Stimulated activated CD8-positive, alpha-beta memory T cell treated with anti-CD3 and anti-CD28 coated beads, Interleukin-12 subunit alpha, Interleukin-12 subunit beta, amount 100 ng/mL, for 24 hours (primary cell): ENCODE measurements around the gene CNOT8.
A peak's percentile ranks its signal among the peaks of the same experiment; 100 is the strongest.
"Not testable (repeated sequence)": the region's sequence is repeated elsewhere in the genome, so short reads cannot be mapped to it uniquely, and the experiment has no call there.

Experiments
- DNase-seq: peaks from one replicate; pipeline ENCODE4 v3.0.0-alpha.2; 2020; ENCODE audit errors: extremely low read depth

CNOT8 gene

DNA sequence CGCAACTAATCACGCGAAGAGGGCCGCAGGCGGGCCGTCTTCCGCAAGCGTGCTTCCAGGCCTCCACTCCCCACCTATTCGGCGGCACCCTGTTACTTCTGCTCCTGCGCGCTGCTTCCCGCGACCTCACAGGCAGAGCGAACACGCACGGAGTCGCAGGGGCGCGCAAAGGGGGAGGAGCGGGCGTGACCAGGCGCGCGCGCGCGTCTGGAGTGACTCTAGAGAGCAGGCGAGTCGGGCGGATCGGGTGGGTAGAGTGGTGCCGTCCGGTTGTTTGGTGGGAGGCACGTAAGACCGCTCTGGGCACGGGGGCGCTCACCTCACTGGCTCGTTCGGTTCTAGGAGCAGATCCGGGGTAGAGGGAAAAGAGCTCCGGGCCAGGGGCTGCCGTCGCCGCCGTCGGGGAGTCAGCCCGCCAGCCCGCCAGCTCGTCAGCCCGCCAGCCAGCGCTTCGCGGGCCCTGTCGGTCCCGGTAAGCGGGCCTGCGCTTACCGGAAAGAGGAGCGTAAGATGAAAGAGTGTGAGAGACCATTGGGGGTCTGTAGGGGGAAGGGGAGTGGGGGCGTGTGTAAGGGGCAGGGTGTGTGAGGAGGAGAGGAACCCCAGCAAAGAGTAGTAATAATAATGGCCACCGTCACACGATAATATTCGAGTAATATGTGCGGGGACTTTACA is at the start of gene CNOT8:
TSS of gene CNOT8 (plus strand) at position 331 of the 675 bp plus-strand sequence. CDS start 4,652 bp downstream, outside the sequence.
- peak; percentile 97 for DNase-seq

DNA sequence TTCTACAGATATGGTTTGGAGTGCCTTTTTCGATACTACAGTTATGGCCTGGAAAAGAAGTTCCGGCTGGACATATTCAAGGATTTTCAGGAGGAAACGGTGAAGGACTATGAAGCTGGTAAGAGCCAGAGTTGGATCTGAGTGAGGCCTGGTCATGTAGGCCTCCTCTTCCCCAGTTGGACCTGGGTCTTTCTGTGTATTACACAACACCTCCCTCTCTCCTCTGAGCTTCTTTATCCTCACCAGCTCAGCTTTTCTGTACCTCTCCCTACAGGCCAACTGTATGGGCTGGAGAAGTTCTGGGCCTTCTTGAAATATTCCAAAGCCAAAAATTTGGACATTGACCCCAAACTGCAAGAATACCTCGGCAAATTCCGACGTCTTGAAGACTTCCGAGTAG is 47.2 kb upstream of the CNOT8 start:
- no peak for DNase-seq

DNA sequence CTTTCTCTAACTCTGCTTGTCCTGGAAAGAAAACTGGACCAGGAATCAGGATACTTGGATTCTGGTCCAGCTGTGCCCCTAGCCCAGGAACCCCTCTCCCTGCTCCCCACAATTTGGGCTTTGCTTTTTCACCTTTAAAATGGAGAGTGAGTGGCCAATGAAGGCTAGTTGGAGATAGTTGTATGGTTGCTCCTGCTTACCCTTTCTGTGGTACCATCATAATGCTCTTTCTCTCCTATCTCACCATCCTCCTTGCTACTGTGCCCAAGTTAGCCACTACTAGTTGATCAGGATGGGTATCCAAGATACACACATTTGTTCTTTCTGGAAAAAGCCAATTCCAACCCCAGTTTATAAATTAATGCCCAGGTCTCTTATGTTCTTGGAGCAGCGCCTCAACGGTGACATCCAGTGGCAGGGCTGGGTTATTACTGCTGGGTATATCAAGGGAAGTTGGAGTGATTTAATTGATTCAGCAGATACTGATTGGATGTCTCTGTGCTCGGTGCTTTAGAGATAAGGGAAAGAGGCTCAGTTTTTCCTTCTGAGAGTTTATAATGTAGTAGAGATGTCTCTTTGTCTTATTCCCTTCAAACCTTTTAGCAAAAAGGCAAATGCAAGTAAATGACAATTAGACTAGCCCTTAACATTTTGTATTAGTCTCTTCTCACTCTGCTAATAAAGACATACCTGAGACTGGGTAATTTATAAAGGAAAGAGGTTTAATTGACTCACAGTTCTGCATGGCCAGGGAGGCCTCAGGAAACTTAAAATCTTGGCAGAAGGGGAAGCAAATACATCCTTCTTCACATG is 46.6 kb upstream of the CNOT8 start:
- DNase-seq: peak; percentile 14

DNA sequence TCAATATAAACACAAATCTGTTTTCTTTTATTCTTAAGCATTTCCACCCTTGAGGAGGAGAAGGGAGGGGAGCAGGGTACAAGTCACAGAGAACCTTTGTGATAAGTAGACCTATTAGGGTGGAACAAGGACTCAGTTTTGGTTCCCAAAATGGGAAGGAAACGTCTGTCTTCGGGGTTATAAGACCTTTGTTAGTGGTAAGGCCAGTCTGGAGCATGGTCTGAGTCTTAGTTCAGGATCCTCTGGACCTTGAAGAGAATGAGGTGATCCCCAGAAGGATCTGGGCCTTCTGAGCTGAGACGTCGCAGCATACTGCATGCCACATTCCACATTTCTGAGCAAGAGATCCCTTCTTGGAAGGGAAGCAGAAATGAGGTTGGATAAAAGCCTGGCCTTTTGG is 45.3 kb upstream of the CNOT8 start:
- no peak for DNase-seq

DNA sequence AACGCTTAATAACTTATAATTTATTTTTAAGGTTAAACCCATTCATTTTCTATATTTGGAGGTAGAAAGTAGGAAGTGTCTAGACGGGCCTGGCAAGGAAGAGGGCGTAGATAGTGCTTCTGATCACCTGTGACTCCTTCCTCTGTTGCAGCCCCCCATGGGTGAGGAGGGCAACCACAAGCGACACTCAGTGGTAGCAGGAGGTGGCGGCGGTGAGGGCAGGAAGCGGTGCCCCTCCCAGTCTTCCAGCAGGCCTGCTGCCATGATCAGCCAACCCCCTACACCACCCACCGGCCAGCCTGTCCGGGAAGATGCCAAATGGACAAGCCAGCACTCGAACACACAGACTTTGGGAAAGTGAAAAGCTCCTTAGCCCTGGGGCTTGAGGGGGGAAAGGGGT is 44.7 kb upstream of the CNOT8 start:
- DNase-seq: no peak

DNA sequence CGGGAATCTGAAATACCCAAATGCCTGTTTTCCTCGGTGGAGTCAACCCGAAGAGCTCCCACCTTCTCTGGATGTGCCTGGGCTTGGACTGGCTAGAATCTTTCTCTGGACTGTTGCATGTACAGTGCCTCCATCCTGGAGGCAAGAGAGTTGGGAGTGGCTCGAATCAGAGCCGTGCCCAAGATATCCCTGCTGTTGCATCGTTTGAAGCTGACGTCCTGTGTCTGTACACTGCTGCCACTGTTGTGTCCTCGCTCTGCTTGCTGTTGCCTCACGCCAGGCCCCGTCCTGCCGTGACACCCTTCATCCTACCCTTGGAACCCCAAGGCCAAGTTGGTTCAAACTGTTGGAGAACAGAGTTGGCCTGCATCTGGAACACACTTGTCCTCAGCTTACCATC is 43.4 kb upstream of the CNOT8 start:
- DNase-seq: no peak

DNA sequence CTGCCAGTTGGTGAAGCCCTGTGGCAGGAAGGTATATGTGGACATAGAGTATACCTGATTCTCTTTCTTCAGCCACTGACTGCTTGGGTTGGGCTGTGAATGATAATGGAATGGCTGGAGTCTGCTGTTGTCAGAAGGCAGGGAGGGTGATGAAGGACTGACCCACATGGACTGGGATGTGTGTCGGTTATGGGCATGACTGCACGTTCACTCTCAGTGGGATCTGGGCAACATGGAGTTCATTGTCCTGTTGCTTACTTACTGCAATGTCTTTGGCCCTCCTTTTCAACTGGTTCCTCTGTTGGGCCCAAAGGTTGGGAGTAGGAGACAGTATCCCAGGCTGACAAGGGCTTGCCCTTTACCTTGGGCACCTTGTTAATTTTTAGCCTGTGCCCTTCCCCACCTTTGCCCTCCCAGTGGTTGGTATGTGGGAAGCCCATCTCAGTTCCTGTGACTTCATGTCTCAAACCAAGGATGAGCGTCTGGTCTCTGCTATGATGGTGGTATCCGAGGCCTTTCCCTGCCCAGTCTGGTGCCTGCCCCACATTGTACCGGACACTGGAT is 42.7 kb upstream of the CNOT8 start:
- no peak for DNase-seq

DNA sequence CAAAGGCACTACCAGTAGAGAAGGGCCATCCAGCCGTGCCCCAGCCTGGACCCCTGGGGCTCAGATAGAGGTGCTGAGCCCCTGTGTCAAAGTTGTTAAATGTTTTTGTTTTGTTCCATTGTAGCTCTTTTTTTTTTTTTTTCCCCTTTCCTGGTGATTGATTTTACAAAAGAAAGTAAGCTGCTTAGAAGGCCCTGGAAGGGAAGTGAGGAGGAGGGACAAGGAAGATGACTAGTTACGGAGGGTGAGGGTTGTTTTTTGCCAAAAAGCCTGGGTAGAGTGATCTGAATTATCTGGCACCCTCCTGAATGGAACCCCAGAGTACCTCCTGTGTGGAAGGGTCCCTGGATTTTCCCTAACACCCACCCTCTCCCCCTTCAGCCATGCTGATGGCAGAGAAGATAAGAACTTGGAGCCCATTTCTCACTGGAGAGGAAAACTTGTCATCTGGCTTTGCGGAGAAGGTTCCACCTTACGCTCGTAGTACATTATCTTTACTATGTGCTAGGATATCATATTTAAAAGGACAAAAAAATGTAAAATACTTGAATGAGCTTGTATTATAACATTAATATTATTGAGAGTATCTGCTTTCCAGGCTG is 41.4 kb upstream of the CNOT8 start:
- DNase-seq: no peak

DNA sequence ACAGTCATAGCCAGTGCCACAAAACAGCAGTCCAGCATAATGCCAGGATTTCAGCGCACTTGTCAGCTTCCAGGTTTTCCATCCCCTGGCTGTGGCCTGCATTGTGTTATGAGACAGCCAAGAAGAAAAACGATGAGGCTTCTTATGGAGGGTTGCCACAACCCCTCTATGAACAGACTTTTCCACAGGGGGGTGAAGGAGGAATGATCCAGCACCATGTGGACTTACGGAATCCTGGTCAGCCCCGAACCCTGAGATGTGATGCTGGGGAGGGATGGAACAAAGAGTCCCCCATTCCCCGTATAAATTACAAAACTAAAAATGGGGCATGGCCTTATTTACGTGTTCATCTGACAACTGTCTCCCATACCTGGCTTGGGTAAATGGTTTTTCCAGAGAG is 40.6 kb upstream of the CNOT8 start:
- DNase-seq: no peak

DNA sequence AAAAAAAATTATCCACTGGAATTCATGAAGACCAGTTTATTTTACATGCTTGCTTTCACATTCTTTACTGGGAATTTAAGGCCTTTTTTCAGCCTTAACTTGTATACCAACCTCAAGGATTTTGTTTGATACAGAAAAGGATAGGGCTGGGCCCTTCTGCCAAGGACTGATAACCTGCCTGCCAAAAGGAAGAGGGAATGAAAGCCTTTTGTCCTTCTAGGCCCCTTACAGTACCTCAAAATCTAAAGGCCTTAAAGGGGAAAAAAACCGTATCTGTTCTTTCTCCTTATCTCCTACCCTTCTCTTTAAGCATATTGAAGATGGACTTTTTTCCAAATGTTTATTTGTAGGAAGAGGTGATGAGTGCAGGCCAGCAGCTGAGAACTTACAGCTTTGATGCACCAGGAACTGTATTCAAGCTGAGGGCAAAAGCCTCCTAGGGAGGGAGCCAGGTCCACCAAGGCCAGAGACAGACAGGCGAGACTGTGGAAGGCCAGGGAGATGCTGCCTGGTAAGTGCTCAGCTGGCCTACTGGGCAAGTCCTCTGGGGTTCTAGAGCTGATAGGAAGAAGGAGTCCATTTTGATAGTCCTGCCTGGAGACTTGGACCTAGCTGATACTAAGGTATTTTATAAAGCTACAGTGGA is 39.8 kb upstream of the CNOT8 start:
- no peak for DNase-seq

DNA sequence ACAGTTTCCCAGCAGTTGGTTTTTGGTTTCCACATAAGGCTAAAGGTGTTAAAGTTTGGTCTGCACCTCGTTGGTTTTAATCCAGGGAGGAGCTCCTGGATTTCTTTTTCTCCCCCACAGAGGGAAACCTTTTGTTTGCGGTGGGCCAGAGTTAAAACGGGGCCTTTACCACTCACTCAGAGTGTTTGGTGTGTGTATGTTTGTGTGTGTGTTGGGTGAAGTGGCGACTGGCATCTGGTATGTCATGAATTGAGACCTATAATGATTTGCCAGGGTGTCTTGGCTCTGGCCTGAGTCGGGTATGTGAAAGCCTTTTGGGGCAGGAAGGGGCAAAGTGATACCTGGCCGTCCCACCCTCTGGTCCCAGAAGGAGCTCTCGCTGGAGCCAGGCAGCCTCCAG is 38.9 kb upstream of the CNOT8 start:
- no peak for DNase-seq

DNA sequence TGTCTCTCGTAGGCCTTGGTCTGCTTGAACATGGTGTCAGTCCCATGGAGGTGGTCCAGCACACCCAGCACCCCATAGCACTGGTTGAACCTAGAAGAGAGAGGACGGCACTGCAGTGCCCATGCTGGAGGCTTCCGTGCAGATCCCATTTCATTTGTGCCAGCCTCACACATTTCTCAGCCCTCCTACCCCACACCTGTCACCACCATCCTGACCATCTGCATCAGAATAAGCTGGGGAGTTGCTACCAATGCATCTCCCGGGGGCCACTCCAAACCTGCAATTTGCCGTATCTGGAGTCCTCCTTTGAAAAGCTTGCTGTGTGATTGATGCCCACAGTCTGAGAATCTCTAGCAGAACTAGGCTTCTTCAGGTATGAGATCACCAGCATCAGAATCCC is 38.0 kb upstream of the CNOT8 start:
- DNase-seq: no peak

DNA sequence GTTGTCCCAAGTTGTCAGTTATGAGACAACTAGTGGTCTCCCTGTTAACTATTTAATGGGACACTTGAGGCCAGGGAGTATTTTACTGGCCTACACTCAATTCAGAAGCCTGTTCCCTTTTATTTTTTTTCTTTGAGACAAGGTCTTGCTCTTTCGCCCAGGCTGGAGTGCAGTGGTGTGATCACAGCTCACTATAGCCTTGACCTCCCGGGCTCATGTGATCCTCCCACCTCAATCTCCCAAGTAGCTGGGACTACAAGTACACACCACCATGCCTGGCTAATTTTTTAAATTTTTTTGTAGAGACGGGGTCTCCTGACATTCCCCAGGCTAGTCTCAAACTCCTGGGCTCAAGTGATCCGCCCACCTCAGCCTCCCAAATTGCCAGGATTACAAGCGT is 35.5 kb upstream of the CNOT8 start:
- DNase-seq: not testable (repeated sequence)

DNA sequence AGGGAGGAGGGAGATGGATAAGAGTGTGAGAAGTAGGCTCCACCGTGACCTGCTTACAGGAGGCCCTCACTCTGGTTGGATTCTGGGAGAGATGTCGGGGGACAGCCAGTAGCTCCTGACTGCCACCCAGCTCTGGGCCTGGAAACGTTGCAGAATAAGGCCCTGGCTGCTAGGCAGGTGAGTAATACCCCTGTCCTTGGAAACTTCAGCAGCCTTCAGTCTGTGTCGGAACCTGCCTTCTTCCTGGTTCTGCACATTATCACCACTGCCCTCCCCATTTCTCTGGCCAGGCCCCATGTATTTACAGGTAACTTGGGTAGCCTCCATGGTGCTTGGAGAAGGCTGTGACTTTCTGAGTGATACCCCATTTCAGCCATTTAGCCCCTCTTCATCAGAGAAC is 34.8 kb upstream of the CNOT8 start:
- DNase-seq: no peak

DNA sequence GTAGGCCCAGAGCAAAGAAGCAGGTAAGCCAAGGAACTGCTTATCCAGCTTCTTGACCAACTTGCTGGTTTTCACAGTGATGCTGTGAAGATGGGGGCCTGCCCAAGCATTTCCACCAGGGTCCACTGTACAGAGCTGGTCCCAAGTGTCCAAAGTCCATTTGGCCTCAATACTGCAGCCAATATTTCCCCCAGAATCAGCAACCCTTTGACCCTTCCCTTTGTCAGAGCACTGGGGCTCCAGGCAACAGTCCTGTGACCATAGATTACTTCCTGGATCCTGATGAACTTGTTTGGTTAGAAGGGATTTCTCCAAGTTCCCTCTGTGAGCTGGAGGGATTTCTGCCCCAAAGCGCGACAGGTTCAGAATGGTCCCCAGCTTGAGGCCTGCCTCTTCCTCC is 34.4 kb upstream of the CNOT8 start:
- DNase-seq: no peak

DNA sequence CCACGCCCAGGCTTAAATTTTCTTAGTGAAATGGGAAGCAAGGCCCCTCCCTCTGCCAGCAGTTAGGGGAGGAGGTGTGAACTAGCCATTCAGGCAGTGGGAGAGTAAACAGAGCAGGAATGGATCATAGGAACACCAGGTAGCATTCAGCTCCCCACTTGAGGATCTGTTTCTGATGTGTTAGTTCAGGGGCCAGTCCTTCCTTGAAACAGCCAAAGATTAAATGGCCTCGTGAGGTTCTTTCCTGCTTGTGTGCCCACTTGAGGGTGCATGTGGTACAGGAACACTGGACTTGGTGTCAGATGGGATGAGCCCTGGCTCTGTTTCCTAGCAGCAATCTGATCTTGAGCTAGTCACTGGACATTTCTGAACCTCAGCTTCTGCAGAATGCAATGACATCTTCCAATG is 29.2 kb upstream of the CNOT8 start:
- DNase-seq: no peak

DNA sequence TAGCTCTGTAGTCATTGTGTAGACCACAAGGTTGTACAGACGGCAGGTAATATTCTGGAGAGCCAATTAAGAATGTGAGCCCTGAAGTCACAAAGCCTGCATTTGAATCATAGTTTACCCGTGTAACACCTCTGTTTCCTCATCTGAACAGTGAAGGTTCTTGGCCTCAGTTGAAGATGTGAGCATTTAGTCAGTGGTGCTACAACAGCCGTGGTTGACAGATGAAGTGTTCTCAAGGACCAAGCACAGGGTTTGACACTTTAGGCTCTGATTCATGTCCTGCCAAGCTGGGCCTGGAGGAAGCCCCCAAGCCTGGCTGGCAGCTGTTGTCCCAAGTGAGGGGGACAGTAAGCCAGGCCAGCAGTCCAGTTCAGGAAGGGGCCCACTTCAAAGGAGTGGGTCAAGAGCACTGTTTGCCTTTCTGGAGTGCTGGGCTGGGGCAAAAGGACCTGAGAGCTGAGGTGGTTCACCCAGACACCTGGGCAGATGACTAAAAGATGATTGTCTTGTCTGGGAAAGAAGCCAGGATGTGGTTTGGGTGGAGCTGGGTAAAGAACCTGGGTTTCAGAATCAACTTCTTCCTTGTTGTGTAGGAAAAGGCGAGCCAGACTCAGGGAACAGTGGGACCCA is 28.7 kb upstream of the CNOT8 start:
- DNase-seq: no peak

DNA sequence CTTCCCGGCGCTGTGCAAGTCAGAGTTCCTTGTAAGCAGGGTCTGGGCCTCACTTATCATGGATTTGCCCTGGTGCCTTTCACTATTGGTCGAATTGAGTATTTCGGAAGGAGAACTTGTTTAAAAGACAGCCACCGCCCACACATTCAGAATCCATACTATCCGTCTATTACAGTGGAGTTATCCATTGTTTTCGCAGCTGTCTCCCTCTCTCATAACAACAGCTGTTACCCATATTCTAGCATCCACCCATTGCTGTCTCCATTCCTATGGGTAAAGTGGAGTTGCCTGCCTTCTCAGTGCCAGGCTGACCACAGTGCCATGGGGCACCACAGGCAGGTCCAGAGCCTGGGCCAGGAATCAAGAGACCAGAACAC is 28.2 kb upstream of the CNOT8 start:
- no peak for DNase-seq

DNA sequence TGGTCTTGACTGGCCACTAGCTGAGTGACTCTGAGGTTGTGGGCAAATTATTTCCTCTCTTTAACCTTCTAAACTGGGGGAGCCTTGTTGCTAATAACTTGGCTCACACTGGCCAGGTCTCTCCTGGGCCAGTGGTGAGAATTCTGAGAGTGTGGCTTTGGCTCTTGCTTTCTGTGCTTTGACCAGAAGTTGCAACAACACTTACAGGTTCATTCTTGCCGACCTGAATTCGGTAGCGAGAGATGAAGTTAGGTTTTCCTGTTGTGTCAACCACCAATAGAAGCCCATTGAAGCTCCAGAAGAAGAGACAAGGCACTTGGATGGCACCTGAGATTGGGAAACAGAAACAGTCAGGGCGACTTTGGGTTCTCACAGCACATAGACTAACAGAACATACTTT is 27.8 kb upstream of the CNOT8 start:
- no peak for DNase-seq

DNA sequence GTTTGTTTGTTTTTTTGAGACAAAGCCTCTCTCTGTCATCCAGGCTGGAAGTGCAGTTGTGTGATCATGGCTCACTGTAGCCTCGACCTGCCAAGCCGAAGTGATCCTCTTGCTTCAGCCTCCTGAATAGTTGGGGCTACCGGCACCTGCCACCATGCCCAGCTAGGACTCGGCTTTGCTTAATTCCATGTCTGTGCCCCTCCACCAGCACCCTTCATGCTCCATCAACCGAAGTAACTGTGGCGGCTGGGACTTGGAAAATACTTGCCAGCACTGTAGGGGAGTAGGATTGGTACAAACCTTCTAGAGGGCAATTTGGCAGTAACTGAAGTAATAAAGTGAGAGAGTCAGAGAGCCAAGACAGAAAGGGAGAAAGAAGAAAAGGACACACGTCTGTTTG is 27.0 kb upstream of the CNOT8 start:
- DNase-seq: no peak

DNA sequence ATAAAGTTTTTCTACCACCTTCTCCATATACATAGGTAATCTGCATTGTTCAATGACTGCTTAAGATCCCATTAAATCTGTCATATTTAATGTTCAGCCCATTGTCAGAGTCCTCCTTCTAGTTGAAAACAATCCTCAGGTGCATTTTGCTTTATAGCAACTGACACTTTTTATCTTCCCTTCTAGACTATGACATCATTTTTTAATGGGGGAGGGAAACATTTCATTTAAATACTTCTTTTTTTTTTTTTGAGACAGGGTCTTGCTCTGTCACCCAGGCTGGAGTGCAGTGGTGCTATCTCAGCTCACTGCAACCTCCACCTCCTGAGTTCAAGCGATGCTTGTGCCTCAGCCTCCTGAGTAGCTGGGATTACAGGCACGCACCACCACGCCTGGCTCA is 25.6 kb upstream of the CNOT8 start:
- DNase-seq: not testable (repeated sequence)

DNA sequence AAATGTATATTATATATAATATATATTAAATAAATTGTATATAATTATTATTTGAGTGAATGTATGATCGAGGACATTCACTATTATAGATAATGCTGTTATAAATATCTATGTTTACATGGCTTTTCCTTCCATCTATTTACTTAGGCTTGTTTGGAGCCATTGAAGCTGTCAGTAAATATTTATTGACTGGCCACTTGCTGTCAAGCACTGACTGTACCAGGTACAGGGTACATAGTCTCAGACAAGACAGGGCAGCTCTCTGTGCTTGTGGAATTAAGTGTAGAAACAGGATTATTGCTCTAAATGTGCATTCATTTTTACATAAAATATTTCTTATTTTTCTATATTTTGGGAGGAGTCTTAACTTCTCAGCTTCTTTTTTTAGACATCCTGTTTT is 24.4 kb upstream of the CNOT8 start:
- no peak for DNase-seq
